SK-N-SH treated with all-trans-retinoic acid at 6 μM for 48 hours (cell line): ENCODE data around the gene FTCD.

Experiments used
- BACH2 ChIP-seq: fragments of 250-450 bp; sonication (Bioruptor Pico); IDR thresholded peaks from 2 replicates; pipeline ENCODE4 v1.9.0; 2021; ENCODE audit warnings: mild to moderate bottlenecking, borderline replicate concordance
- POU6F1 ChIP-seq: fragments of 250-450 bp; sonication (Bioruptor Pico); IDR thresholded peaks from 2 replicates; pipeline ENCODE4 v1.8.0; 2021; ENCODE audit warnings: low read depth, mild to moderate bottlenecking, moderate library complexity, borderline replicate concordance
- TOX ChIP-seq: fragments of 250-450 bp; sonication (Bioruptor Pico); IDR thresholded peaks from 2 replicates; pipeline ENCODE4 v1.8.0; 2021; ENCODE audit warnings: mild to moderate bottlenecking, moderate library complexity, borderline replicate concordance
- ZFP3 ChIP-seq: fragments of 250-450 bp; sonication (Bioruptor Pico); IDR thresholded peaks from 2 replicates; pipeline ENCODE4 v1.5.0; 2020; ENCODE audit warnings: mild to moderate bottlenecking, moderate library complexity
- ZFP30 ChIP-seq: fragments of 450-650 bp; formaldehyde crosslinking; IDR thresholded peaks from 2 replicates; pipeline ENCODE4 v1.5.0; 2022; ENCODE audit warnings: mild to moderate bottlenecking, moderate library complexity
- ZNF565 ChIP-seq: fragments of 450-650 bp; formaldehyde crosslinking; conservative IDR thresholded peaks from 2 replicates; pipeline ENCODE4 v1.5.0; 2020; ENCODE audit warnings: low read depth, mild to moderate bottlenecking, moderate library complexity
- ZNF70 ChIP-seq: fragments of 450-650 bp; formaldehyde crosslinking; IDR thresholded peaks from 2 replicates; pipeline ENCODE4 v1.5.0; 2020; ENCODE audit warnings: mild to moderate bottlenecking, moderate library complexity
- ZNF8 ChIP-seq: fragments of 450-650 bp; formaldehyde crosslinking; IDR thresholded peaks from 2 replicates; pipeline ENCODE4 v1.5.0; 2020; ENCODE audit warnings: mild to moderate bottlenecking, moderate library complexity
- TF ChIP-seq, protein P1 (sequence below): fragments of 250-450 bp; sonication (Bioruptor Pico); IDR thresholded peaks from 2 replicates; pipeline ENCODE4 v1.8.0; 2020; ENCODE audit warnings: mild to moderate bottlenecking, moderate library complexity, borderline replicate concordance
- TF ChIP-seq, protein P2 (sequence below): fragments of 250-450 bp; sonication (Bioruptor Pico); IDR thresholded peaks from 2 replicates; pipeline ENCODE4 v1.5.1; 2020; ENCODE audit warnings: low read depth, mild to moderate bottlenecking, moderate library complexity
- TF ChIP-seq, protein P3 (sequence below): fragments of 250-450 bp; sonication (Bioruptor Pico); IDR thresholded peaks from 2 replicates; pipeline ENCODE4 v1.5.1; 2021; ENCODE audit warnings: mild to moderate bottlenecking, moderate library complexity

GRCh38 chr21:46171996-46172862, 16.9 kb upstream of the FTCD start:
- TF ChIP-seq ZNF565 (no peak), ZNF8 (no peak), ZFP3 (CRISPR knock-in tag) (no peak), BACH2 (CRISPR knock-in tag) (no peak), ZFP30 (CRISPR knock-in tag) (no peak), ZNF70 (no peak), TOX (CRISPR knock-in tag) (no peak), POU6F1 (no peak)
- TF ChIP-seq, protein P1, sequence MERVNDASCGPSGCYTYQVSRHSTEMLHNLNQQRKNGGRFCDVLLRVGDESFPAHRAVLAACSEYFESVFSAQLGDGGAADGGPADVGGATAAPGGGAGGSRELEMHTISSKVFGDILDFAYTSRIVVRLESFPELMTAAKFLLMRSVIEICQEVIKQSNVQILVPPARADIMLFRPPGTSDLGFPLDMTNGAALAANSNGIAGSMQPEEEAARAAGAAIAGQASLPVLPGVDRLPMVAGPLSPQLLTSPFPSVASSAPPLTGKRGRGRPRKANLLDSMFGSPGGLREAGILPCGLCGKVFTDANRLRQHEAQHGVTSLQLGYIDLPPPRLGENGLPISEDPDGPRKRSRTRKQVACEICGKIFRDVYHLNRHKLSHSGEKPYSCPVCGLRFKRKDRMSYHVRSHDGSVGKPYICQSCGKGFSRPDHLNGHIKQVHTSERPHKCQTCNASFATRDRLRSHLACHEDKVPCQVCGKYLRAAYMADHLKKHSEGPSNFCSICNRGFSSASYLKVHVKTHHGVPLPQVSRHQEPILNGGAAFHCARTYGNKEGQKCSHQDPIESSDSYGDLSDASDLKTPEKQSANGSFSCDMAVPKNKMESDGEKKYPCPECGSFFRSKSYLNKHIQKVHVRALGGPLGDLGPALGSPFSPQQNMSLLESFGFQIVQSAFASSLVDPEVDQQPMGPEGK (CRISPR knock-in tag), result no peak
- TF ChIP-seq, protein P2, sequence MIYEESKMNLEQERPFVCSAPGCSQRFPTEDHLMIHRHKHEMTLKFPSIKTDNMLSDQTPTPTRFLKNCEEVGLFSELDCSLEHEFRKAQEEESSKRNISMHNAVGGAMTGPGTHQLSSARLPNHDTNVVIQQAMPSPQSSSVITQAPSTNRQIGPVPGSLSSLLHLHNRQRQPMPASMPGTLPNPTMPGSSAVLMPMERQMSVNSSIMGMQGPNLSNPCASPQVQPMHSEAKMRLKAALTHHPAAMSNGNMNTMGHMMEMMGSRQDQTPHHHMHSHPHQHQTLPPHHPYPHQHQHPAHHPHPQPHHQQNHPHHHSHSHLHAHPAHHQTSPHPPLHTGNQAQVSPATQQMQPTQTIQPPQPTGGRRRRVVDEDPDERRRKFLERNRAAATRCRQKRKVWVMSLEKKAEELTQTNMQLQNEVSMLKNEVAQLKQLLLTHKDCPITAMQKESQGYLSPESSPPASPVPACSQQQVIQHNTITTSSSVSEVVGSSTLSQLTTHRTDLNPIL (CRISPR knock-in tag), result no peak
- TF ChIP-seq, protein P3, sequence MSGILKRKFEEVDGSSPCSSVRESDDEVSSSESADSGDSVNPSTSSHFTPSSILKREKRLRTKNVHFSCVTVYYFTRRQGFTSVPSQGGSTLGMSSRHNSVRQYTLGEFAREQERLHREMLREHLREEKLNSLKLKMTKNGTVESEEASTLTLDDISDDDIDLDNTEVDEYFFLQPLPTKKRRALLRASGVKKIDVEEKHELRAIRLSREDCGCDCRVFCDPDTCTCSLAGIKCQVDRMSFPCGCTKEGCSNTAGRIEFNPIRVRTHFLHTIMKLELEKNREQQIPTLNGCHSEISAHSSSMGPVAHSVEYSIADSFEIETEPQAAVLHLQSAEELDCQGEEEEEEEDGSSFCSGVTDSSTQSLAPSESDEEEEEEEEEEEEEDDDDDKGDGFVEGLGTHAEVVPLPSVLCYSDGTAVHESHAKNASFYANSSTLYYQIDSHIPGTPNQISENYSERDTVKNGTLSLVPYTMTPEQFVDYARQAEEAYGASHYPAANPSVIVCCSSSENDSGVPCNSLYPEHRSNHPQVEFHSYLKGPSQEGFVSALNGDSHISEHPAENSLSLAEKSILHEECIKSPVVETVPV (CRISPR knock-in tag), result no peak
